HEK293 (cell line): ENCODE results near the gene RAMP1.

Experiments used
- CTCF ChIA-PET: fragments of 350-600 bp; formaldehyde crosslinking; extraction: SDS; loops from one replicate; lab custom pipeline; 2021; ENCODE audit warnings: antibody characterized with exemption; lab: Yijun Ruan, JAX
- POLR2A ChIA-PET: fragments of 300-600 bp; formaldehyde crosslinking; extraction: SDS; loops from one replicate; lab custom pipeline; 2020; ENCODE audit warnings: antibody characterized with exemption, inconsistent platforms; lab: Yijun Ruan, JAX
- H3K27ac ChIP-seq: fragments of 200-500 bp; sonication (Bioruptor generic); 2 replicates; pipeline ENCODE4 v1.5.1; 2014; ENCODE audit warnings: low read depth, low read length, control low read depth, inconsistent platforms; ENCODE audit errors: extremely low read depth
- H3K36me3 ChIP-seq, 2 experiments: fragments of 200-500 bp in 1 of 2; sonication (Bioruptor generic) in 1 of 2; 1 replicate in 1 of 2; 2 replicates in 1 of 2; pipeline ENCODE4 v1.5.1; 2014 to 2017; ENCODE audit warnings: inconsistent platforms in 2 of 2, low read length in 2 of 2; ENCODE audit not compliant: control insufficient read depth in 2 of 2, insufficient read depth in 1 of 2
- H3K4me1 ChIP-seq: fragments of 200-500 bp; sonication (Bioruptor generic); 2 replicates; pipeline ENCODE4 v1.5.1; 2014; ENCODE audit warnings: mild to moderate bottlenecking, low read length, inconsistent platforms; ENCODE audit not compliant: control insufficient read depth, insufficient read depth
- H3K4me3 ChIP-seq: 2 replicates; pipeline ENCODE4 v1.5.1; 2011; ENCODE audit warnings: low read depth, mild to moderate bottlenecking, control low read depth, low read length, moderate library complexity
- H3K9me3 ChIP-seq: fragments of 200-500 bp; sonication (Bioruptor generic); 2 replicates; pipeline ENCODE4 v1.5.1; 2014; ENCODE audit warnings: low read depth, low read length, inconsistent platforms; ENCODE audit not compliant: control insufficient read depth, insufficient read depth
- EGR2 ChIP-seq: fragments of 450-650 bp; formaldehyde crosslinking; IDR thresholded peaks from 2 replicates; pipeline ENCODE4 v1.5.1; 2016; ENCODE audit warnings: low read depth, missing biosample characterization, missing genetic modification characterization
- GFI1B ChIP-seq: fragments of 450-650 bp; formaldehyde crosslinking; IDR thresholded peaks from 2 replicates; pipeline ENCODE4 v1.5.1; 2016; ENCODE audit warnings: missing biosample characterization, missing genetic modification characterization
- KLF1 ChIP-seq: fragments of 450-650 bp; formaldehyde crosslinking; IDR thresholded peaks from 2 replicates; pipeline ENCODE4 v1.5.1; 2016; ENCODE audit warnings: missing biosample characterization, missing genetic modification characterization
- SALL2 ChIP-seq: fragments of 450-650 bp; formaldehyde crosslinking; IDR thresholded peaks from 2 replicates; pipeline ENCODE4 v1.5.0; 2017; ENCODE audit warnings: missing biosample characterization, mild to moderate bottlenecking, missing genetic modification characterization, borderline replicate concordance
- TSHZ1 ChIP-seq: fragments of 450-650 bp; formaldehyde crosslinking; IDR thresholded peaks from 2 replicates; pipeline ENCODE4 v1.5.1; 2016; ENCODE audit warnings: missing biosample characterization, missing genetic modification characterization, borderline replicate concordance
- YY2 ChIP-seq: fragments of 450-650 bp; formaldehyde crosslinking; IDR thresholded peaks from 2 replicates; pipeline ENCODE4 v1.5.1; 2016; ENCODE audit warnings: missing biosample characterization, missing genetic modification characterization
- ZEB2 ChIP-seq: fragments of 450-650 bp; formaldehyde crosslinking; IDR thresholded peaks from 2 replicates; pipeline ENCODE4 v1.5.1; 2016; ENCODE audit warnings: missing biosample characterization, missing genetic modification characterization
- ZNF112 ChIP-seq: fragments of 450-650 bp; formaldehyde crosslinking; IDR thresholded peaks from 2 replicates; pipeline ENCODE4 v1.5.0; 2017; ENCODE audit warnings: missing biosample characterization, missing genetic modification characterization
- ZNF146 ChIP-seq: fragments of 450-650 bp; formaldehyde crosslinking; IDR thresholded peaks from 2 replicates; pipeline ENCODE4 v1.5.1; 2016; ENCODE audit warnings: missing biosample characterization, missing genetic modification characterization
- ZNF148 ChIP-seq: fragments of 450-650 bp; formaldehyde crosslinking; IDR thresholded peaks from 2 replicates; pipeline ENCODE4 v1.5.0; 2017; ENCODE audit warnings: missing biosample characterization, missing genetic modification characterization, borderline replicate concordance
- ZNF248 ChIP-seq: fragments of 450-650 bp; formaldehyde crosslinking; IDR thresholded peaks from 2 replicates; pipeline ENCODE4 v1.5.1; 2017; ENCODE audit warnings: missing biosample characterization, missing genetic modification characterization
- ZNF362 ChIP-seq: fragments of 450-650 bp; formaldehyde crosslinking; IDR thresholded peaks from 2 replicates; pipeline ENCODE4 v1.5.1; 2016; ENCODE audit warnings: missing biosample characterization, missing genetic modification characterization
- ZNF398 ChIP-seq: fragments of 450-650 bp; formaldehyde crosslinking; IDR thresholded peaks from 2 replicates; pipeline ENCODE4 v1.5.1; 2017; ENCODE audit warnings: missing biosample characterization, missing genetic modification characterization
- ZNF518A ChIP-seq: fragments of 450-650 bp; formaldehyde crosslinking; conservative IDR thresholded peaks from 2 replicates; pipeline ENCODE4 v1.5.1; 2016; ENCODE audit warnings: low read depth, missing biosample characterization, missing genetic modification characterization
- ZNF521 ChIP-seq: fragments of 450-650 bp; formaldehyde crosslinking; IDR thresholded peaks from 2 replicates; pipeline ENCODE4 v1.5.1; 2017; ENCODE audit warnings: missing biosample characterization, mild to moderate bottlenecking, missing genetic modification characterization
- ZNF555 ChIP-seq: fragments of 450-650 bp; formaldehyde crosslinking; conservative IDR thresholded peaks from 2 replicates; pipeline ENCODE4 v1.5.1; 2017; ENCODE audit warnings: missing biosample characterization, mild to moderate bottlenecking, missing genetic modification characterization, inconsistent platforms
- ZNF624 ChIP-seq: fragments of 450-650 bp; formaldehyde crosslinking; IDR thresholded peaks from 2 replicates; pipeline ENCODE4 v1.5.1; 2017; ENCODE audit warnings: missing biosample characterization, missing genetic modification characterization
- ZNF747 ChIP-seq: fragments of 450-650 bp; formaldehyde crosslinking; IDR thresholded peaks from 2 replicates; pipeline ENCODE4 v1.5.1; 2016; ENCODE audit warnings: missing biosample characterization, missing genetic modification characterization
- ZNF76 ChIP-seq: fragments of 450-650 bp; formaldehyde crosslinking; IDR thresholded peaks from 2 replicates; pipeline ENCODE4; 2016; ENCODE audit warnings: low read depth, missing biosample characterization, missing genetic modification characterization, borderline replicate concordance

The RAMP1 gene

GRCh38 chr2:237942513-237942899 lies 83.1 kb downstream of the RAMP1 start (continued):
- TF ChIP-seq ZNF521 (no peak), ZNF518A (no peak), ZNF398 (no peak)

GRCh38 chr2:237943395-237944094 lies 84.1 kb downstream of the RAMP1 start:
- Histone ChIP-seq H3K4me3 (no peak overlapping the region), H3K4me1 (no peaks in the 10 kb centered on the region), H3K36me3 (no peaks in the 10 kb centered on the region), H3K27ac (no peak overlapping the region), H3K9me3 (no peaks in the 10 kb centered on the region)
- POLR2A ChIA-PET = no interaction called here
- no peak for TF ChIP-seq TSHZ1 (tag by site-specific recombination)
- TF ChIP-seq ZNF555 = no peak
- TF ChIP-seq SALL2 (tag by site-specific recombination) = no peak
- no peak for TF ChIP-seq ZEB2
- TF ChIP-seq KLF1 (tag by site-specific recombination) = no peak
- TF ChIP-seq ZNF248 = no peak
- no peak for TF ChIP-seq ZNF624 (tag by site-specific recombination)
- TF ChIP-seq EGR2 (tag by site-specific recombination) = no peak
- TF ChIP-seq ZNF146 = no peak
- no peak for TF ChIP-seq ZNF148 (tag by site-specific recombination)
- no peak for TF ChIP-seq ZNF747
- TF ChIP-seq ZNF112 (tag by site-specific recombination) = no peak
- no peak for TF ChIP-seq ZNF362
- TF ChIP-seq GFI1B = no peak
- no peak for TF ChIP-seq ZNF76 (tag by site-specific recombination)
- no peak for TF ChIP-seq YY2 (tag by site-specific recombination)
- CTCF ChIA-PET = interaction anchor here (0.7 kb wide), 1 partner anchor 17 kb away, joined by 3 read pairs; no protein-coding TSS in a partner anchor
